Activated T-cell treated with anti-CD3 and anti-CD28 coated beads, Interleukin-2, amount 50 U/mL, for 72 hours (primary cell): ENCODE data around the gene ZCCHC18. TPM values are rescaled to one million over a fixed set of nuclear protein-coding genes. Genes with fewer than 3 reads are reported as not detected.

Experiments
- ATAC-seq, 2 donors: fragments of 150-1000 bp; cut with Tn5 transposase; replicated peaks in 1 of 2; 2 replicates each; pipeline ENCODE4 v1.10.0; 2021; ENCODE audit warnings: moderate library complexity in 2 of 2, mild to moderate bottlenecking in 1 of 2
- DNase-seq, 2 donors: peaks; one replicate each; pipeline ENCODE4 v3.0.0; 2021 to 2022; ENCODE audit warnings: mixed read lengths in 1 of 2
- H3K27ac Mint-ChIP-seq: one replicate; pipeline ENCODE4 v1.8.0; 2022; ENCODE audit warnings: mild to moderate bottlenecking, moderate library complexity, mixed read lengths
- H3K27me3 Mint-ChIP-seq: one replicate; pipeline ENCODE4 v1.8.0; 2022; ENCODE audit warnings: low read depth, mixed read lengths
- H3K36me3 Mint-ChIP-seq, 2 donors: one replicate each; pipeline ENCODE4 v1.8.0; 2022; ENCODE audit warnings: mixed read lengths in 2 of 2, mild to moderate bottlenecking in 1 of 2; ENCODE audit not compliant: insufficient read depth in 2 of 2
- H3K4me1 Mint-ChIP-seq: one replicate; pipeline ENCODE4 v1.8.0; 2022; ENCODE audit warnings: low read depth, mixed read lengths
- H3K4me3 Mint-ChIP-seq, 2 donors: one replicate each; pipeline ENCODE4 v1.8.0; 2022; ENCODE audit warnings: mild to moderate bottlenecking in 2 of 2, mixed read lengths in 2 of 2, moderate library complexity in 2 of 2
- H3K9me3 Mint-ChIP-seq, 2 donors: one replicate each; pipeline ENCODE4 v1.8.0; 2022; ENCODE audit warnings: mixed read lengths in 2 of 2
- total RNA-seq, 2 donors: library from RNA; stranded (reverse); gene quantifications; one replicate each; pipeline ENCODE4 v1.2.3, GENCODE V29; 2022

The ZCCHC18 gene
- total RNA-seq, 2 donors from 2014 or later: 1.4 to 3.0 TPM

GRCh38 chrX:104141087-104141760, 28.9 kb downstream of the ZCCHC18 start:
- Mint-ChIP-seq H3K4me3 (no peak overlapping the region), H3K9me3 (no peaks in the 10 kb centered on the region), H3K36me3 (no peaks in the 10 kb centered on the region), H3K27ac (peak overlapping the region; percentile 68), H3K27me3 (peaks cover 7% of the 10 kb centered on the region), H3K4me1 (peaks cover 9% of the 10 kb centered on the region)
- DNase-seq (no peak), ATAC-seq (no peak)

GRCh38 chrX:104151037-104151436, 38.7 kb downstream of the ZCCHC18 start:
- Mint-ChIP-seq H3K9me3 (no peaks in the 10 kb centered on the region), H3K4me1 (no peaks in the 10 kb centered on the region), H3K27ac (no peak overlapping the region), H3K27me3 (peaks cover 5% of the 10 kb centered on the region), H3K36me3 (no peaks in the 10 kb centered on the region), H3K4me3 (no peak overlapping the region)
- DNase-seq: no peak
- ATAC-seq: no peak

GRCh38 chrX:104156630-104157529, 44.6 kb downstream of the ZCCHC18 start, which contains the start of gene SLC25A53:
SLC25A53 (minus strand) TSS chrX:104157009; CDS start chrX:104105257, 51,752 bp downstream.
- H3K27me3 Mint-ChIP-seq: no peaks in the 10 kb centered on the region
- peak; percentile 91 for ATAC-seq

More at GRCh38 chrX:104156630-104157529, 44.6 kb downstream of the ZCCHC18 start, which contains the start of gene SLC25A53:
- H3K4me1 Mint-ChIP-seq: peaks cover 11% of the 10 kb centered on the region
- H3K27ac Mint-ChIP-seq: peak within 1 kb of the TSS; percentile 97
- no peaks in the 10 kb centered on the region for H3K9me3 Mint-ChIP-seq
- DNase-seq: peak; percentile 74 to 84
- H3K4me3 Mint-ChIP-seq: peak within 1 kb of the TSS; percentile 96 to 98
- peaks cover 0 to 2% of the 10 kb centered on the region in 2 donors for H3K36me3 Mint-ChIP-seq

Other genes with a start within 250 kb of the ZCCHC18 start
- 10 to 100 TPM in 1 of 2 donors, 1 to 10 TPM in 1; 9.9 to 12.4 TPM for gene TMSB15B, start 149.9 kb upstream of the ZCCHC18 start, total RNA-seq
- gene H2BW1, start 98.8 kb upstream of the ZCCHC18 start, total RNA-seq: not detected
- gene H2BW2, start 72.6 kb upstream of the ZCCHC18 start, total RNA-seq: not detected
- 1 to 10 TPM; 5.4 to 6.0 TPM for gene TMSB15C, start 36.3 kb upstream of the ZCCHC18 start, total RNA-seq
- gene SLC25A53, start 44.5 kb downstream of the ZCCHC18 start, total RNA-seq: 1 to 10 TPM; 3.7 to 3.8 TPM
- 10 to 100 TPM; 11.8 to 13.5 TPM for gene FAM199X, start 53.9 kb downstream of the ZCCHC18 start, total RNA-seq
- gene ESX1, start 142.4 kb downstream of the ZCCHC18 start, total RNA-seq: not detected